A673 (cell line): ENCODE measurements around the gene ERFE. TPM values are rescaled to one million over a fixed set of nuclear protein-coding genes. Genes with fewer than 3 reads are reported as not detected.
A peak's percentile ranks its signal among the peaks of the same experiment; 100 is the strongest.
"Not testable (repeated sequence)": the region's sequence is repeated elsewhere in the genome, so short reads cannot be mapped to it uniquely, and the experiment has no call there.

Source experiments
- BruUV-seq: library from RNA; stranded (reverse); fragments of 400-500 nt; replicated peaks from 2 replicates; lab custom pipeline; 2021; lab: Mats Ljungman, UMichigan
- CTCF ChIA-PET: fragments of 300-600 bp; sonication (Branson Sonifier 250); formaldehyde crosslinking; loops from one replicate; lab custom pipeline; 2022; ENCODE audit warnings: antibody characterized with exemption; lab: Charles Lee
- POLR2A ChIA-PET: fragments of 300-600 bp; sonication (Branson Sonifier 250); formaldehyde crosslinking; loops from one replicate; lab custom pipeline; 2022; ENCODE audit warnings: antibody characterized with exemption; ENCODE audit not compliant: low non-redundant PET; lab: Charles Lee
- DNase-seq: peaks from one replicate; pipeline ENCODE4 v3.0.0-alpha.2; 2015; ENCODE audit warnings: low spot score
- H3K27ac ChIP-seq: fragments of 200-600 bp; sonication (generic); 2 replicates; pipeline ENCODE4 v1.5.1; 2016; ENCODE audit warnings: mixed run types, low read depth, mild to moderate bottlenecking, mixed read lengths, antibody characterized with exemption, low read length; ENCODE audit not compliant: poor library complexity, severe bottlenecking
- H3K27me3 ChIP-seq: fragments of 200-600 bp; sonication (generic); replicated peaks from 2 replicates; pipeline ENCODE4 v1.6.1; 2017; ENCODE audit warnings: mixed run types, low read depth, mild to moderate bottlenecking, mixed read lengths, antibody characterized with exemption, low read length; ENCODE audit not compliant: insufficient read depth, poor library complexity
- H3K36me3 ChIP-seq: fragments of 200-600 bp; sonication (generic); 2 replicates; pipeline ENCODE4 v1.6.1; 2016; ENCODE audit warnings: mixed run types, mild to moderate bottlenecking, mixed read lengths, antibody characterized with exemption, low read length; ENCODE audit not compliant: insufficient read depth, poor library complexity, severe bottlenecking
- H3K4me1 ChIP-seq: fragments of 200-600 bp; sonication (generic); 2 replicates; pipeline ENCODE4 v1.6.1; 2017; ENCODE audit warnings: mixed run types, mild to moderate bottlenecking, mixed read lengths, antibody characterized with exemption, low read length; ENCODE audit not compliant: insufficient read depth, poor library complexity, severe bottlenecking
- H3K4me3 ChIP-seq: fragments of 200-600 bp; sonication (generic); 2 replicates; pipeline ENCODE4 v1.5.1; 2016; ENCODE audit warnings: low read depth, mixed run types, mild to moderate bottlenecking, mixed read lengths, low read length; ENCODE audit not compliant: poor library complexity, severe bottlenecking
- H3K9me3 ChIP-seq: fragments of 200-600 bp; sonication (generic); 2 replicates; pipeline ENCODE4 v1.6.1; 2016; ENCODE audit warnings: mixed run types, low read depth, mild to moderate bottlenecking, mixed read lengths, antibody characterized with exemption, low read length; ENCODE audit not compliant: poor library complexity, severe bottlenecking
- EZH2 ChIP-seq: fragments of 200-600 bp; sonication (generic); IDR thresholded peaks from 2 replicates; pipeline ENCODE4 v1.6.1; 2017; ENCODE audit warnings: borderline replicate concordance, low read depth, mild to moderate bottlenecking, mixed read lengths, antibody characterized with exemption, low read length; ENCODE audit not compliant: poor library complexity, severe bottlenecking
- intact Hi-C: fragments of 100-400 bp; cut with micrococcal nuclease; formaldehyde crosslinking; loops from one replicate; pipeline ENCODE4 v1.10.0; 2022; ENCODE audit not compliant: unreplicated experiment
- total RNA-seq: library from RNA; stranded (reverse); gene quantifications from 2 replicates; pipeline ENCODE4 v1.2.3, GENCODE V29; 2021
- TF ChIP-seq, protein P1 (sequence below): fragments of 300-800, 200-600 bp; sonication (generic); conservative IDR thresholded peaks from 2 replicates; pipeline ENCODE4 v1.5.1; 2017; ENCODE audit warnings: low read depth, mild to moderate bottlenecking, antibody characterized with exemption, low read length, moderate library complexity, mixed read lengths

The ERFE gene
- total RNA-seq, 1 experiment from 2014 or later = 6.1 TPM

DNA sequence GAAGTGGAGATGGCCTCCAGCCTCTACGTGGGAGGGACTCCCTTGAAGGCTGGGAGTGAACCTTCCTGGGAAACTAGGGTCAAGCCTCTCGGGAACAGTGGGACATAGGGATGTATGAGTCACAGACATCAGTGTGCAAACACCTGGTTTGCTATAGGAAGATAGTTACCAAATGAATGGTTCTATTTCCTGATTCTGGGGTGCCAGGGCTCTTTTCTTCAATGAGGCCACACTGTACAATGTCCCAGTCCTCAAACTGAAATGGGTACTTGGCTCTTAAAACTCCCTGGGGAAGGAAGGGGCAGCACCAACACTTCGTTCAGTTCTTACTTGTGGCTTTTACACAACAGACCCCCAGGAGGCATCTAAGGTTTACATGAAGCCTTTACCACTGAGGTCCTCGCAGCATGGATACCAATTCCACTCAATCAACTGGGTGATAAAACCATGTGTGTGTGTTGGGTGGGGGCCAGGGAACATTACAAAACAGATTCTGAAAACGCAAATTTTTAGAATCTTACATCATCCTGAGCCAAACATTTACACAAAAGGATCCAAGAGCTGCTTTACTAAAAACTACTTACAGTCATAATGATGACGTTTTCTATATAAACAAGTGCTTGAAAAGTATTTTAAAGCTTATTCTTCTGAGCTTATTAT is 10.4 kb downstream of the ERFE start:
- Histone ChIP-seq H3K27me3 (no peaks in the 10 kb centered on the region), H3K27ac (peak overlapping the region; percentile 91), H3K4me1 (peaks cover 16% of the 10 kb centered on the region), H3K36me3 (peaks cover 26% of the 10 kb centered on the region), H3K4me3 (no peak overlapping the region), H3K9me3 (no peaks in the 10 kb centered on the region)
- peak; percentile 50 for DNase-seq
- POLR2A ChIA-PET = interaction anchor here (0.6 kb wide), 1 partner anchor 17 kb away, joined by 3 read pairs; no protein-coding TSS in a partner anchor
- TF ChIP-seq EZH2 = no peak
- TF ChIP-seq, protein P1, sequence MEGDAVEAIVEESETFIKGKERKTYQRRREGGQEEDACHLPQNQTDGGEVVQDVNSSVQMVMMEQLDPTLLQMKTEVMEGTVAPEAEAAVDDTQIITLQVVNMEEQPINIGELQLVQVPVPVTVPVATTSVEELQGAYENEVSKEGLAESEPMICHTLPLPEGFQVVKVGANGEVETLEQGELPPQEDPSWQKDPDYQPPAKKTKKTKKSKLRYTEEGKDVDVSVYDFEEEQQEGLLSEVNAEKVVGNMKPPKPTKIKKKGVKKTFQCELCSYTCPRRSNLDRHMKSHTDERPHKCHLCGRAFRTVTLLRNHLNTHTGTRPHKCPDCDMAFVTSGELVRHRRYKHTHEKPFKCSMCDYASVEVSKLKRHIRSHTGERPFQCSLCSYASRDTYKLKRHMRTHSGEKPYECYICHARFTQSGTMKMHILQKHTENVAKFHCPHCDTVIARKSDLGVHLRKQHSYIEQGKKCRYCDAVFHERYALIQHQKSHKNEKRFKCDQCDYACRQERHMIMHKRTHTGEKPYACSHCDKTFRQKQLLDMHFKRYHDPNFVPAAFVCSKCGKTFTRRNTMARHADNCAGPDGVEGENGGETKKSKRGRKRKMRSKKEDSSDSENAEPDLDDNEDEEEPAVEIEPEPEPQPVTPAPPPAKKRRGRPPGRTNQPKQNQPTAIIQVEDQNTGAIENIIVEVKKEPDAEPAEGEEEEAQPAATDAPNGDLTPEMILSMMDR = no peak
- BruUV-seq = no TSS peak
- CTCF ChIA-PET = no interaction called here
- intact Hi-C loops = no loop called here

DNA sequence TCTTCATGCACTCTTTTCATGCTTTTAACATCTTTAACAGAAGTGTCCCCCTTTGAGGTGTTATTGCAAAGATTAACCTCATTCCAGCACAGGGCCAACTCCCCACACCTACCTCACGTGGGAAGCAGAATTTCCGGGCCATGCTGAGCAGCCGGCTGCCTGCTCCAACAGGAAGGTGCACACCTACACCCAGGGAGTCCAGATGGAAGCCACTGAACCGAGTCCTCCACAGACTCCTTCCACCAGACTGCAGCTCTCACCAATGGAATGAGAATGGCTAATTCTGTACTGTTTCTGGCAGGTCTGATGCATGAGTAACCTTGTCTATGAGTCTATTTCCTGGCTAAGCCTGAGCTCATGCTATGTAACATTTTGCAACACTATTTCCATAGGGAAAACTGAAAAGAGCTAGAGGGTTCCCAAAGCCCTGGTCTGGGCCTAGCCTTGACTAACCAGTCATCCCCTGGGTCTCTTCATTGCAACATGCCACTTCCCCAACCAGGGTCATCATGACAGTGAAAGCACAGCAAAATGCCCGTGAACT is 11.0 kb downstream of the ERFE start:
- Histone ChIP-seq H3K27ac (peak overlapping the region; percentile 91), H3K4me3 (no peak overlapping the region)
- no peak for DNase-seq

DNA sequence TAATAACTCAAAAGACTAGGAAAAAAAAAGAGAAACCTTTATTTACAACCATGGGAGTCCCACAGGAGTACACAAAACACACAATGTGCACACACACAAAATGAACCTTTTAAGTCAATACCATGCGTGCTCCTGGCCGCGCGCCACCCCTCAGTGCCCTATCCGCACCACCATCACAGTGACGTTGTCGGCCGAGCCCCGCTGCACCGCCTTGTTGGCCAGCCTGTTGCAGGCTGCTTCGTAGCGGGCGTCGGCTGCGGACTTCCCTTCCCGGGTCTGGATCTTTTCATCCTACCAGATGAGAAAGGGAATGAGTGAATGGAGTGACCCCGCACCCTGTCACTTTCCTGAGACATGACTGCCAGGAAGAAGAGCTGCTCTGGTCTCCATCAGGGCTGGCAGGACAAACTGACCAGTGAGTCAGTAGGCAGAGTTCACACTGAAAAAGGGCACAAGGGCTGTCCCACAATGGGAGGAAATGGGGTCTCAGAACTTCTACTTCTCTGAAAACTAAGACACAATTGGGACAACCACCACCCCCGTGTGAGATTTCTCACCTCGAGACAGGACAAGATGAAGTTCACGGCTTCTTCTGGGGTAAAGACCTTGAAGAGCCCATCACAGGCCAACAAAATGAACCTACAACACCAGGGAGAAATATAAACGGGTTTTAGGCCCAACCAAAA is 11.8 kb downstream of the ERFE start:
- DNase-seq = no peak
- H3K4me3 ChIP-seq = no peak overlapping the region
- peaks cover 16% of the 10 kb centered on the region for H3K4me1 ChIP-seq
- H3K36me3 ChIP-seq = peaks cover 39% of the 10 kb centered on the region
- no TSS peak for BruUV-seq
- H3K9me3 ChIP-seq = no peaks in the 10 kb centered on the region
- no peak for TF ChIP-seq EZH2
- TF ChIP-seq, protein P1 = no peak
- intact Hi-C loops = no loop called here
- CTCF ChIA-PET = interaction anchor here (0.7 kb wide), 1 partner anchor 312 kb away, joined by 4 read pairs; no protein-coding TSS in a partner anchor
- peak overlapping the region; percentile 91 for H3K27ac ChIP-seq
- H3K27me3 ChIP-seq = no peaks in the 10 kb centered on the region
- POLR2A ChIA-PET = no interaction called here

More for the DNA sequence above, 11.0 kb downstream of the ERFE start:
- intact Hi-C loops = no loop called here
- H3K36me3 ChIP-seq = peaks cover 32% of the 10 kb centered on the region
- no peaks in the 10 kb centered on the region for H3K9me3 ChIP-seq
- no peaks in the 10 kb centered on the region for H3K27me3 ChIP-seq
- no peak for TF ChIP-seq EZH2
- TF ChIP-seq, protein P1 = no peak
- CTCF ChIA-PET = no interaction called here
- POLR2A ChIA-PET = interaction anchor here (0.6 kb wide), 1 partner anchor 18 kb away, joined by 3 read pairs; no protein-coding TSS in a partner anchor
- no TSS peak for BruUV-seq
- H3K4me1 ChIP-seq = peaks cover 16% of the 10 kb centered on the region

DNA sequence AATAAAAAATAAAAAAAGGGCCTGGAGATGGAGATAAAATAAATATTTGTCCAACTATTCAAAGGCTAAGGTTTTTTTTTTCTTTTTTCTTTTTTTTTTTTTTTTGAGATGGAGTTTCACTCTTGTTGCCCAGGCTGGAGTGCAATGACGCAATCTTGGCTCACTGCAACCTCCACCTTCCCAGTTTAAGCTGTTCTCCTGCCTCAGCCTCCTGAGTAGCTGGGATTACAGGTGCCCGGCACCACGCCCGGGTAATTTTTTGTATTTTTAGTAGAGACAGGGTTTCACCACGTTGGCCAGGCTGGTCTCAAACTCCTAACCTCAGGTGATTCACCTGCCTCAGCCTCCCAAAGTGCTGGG is 12.3 kb downstream of the ERFE start:
- intact Hi-C loops, H3K27me3 ChIP-seq, POLR2A ChIA-PET, H3K9me3 ChIP-seq, BruUV-seq, H3K4me3 ChIP-seq, DNase-seq: not testable (repeated sequence)
- CTCF ChIA-PET = interaction anchor here (0.7 kb wide), 1 partner anchor 312 kb away, joined by 4 read pairs; no protein-coding TSS in a partner anchor
- Histone ChIP-seq H3K4me1 (peaks cover 16% of the 10 kb centered on the region), H3K27ac (peak overlapping the region; percentile 91), H3K36me3 (peaks cover 42% of the 10 kb centered on the region)
